Thymus (tissue), 14 donors: Measurements from ENCODE around the gene SEC23A. TPM values are rescaled to one million over a fixed set of nuclear protein-coding genes. Genes with fewer than 3 reads are reported as not detected.
"Not testable (repeated sequence)": the region's sequence is repeated elsewhere in the genome, so short reads cannot be mapped to it uniquely, and the experiment has no call there.

Source experiments
- DNase-seq, 9 donors: peaks; one replicate each; pipeline ENCODE4 v3.0.0-alpha.2; 2013; ENCODE audit warnings: low spot score in 9 of 9, low read depth in 6 of 9, missing footprints in 1 of 9
- H3K27ac ChIP-seq, 2 donors: one replicate each; pipeline ENCODE4 v1.5.1; 2013; ENCODE audit warnings: control low read depth in 1 of 2, low read depth in 1 of 2, low read length in 1 of 2, mild to moderate bottlenecking in 1 of 2, moderate library complexity in 1 of 2
- H3K27me3 ChIP-seq, 2 donors: one replicate each; pipeline ENCODE4 v1.5.1; 2013; ENCODE audit warnings: low read length in 1 of 2; ENCODE audit not compliant: control insufficient read depth in 2 of 2, insufficient read depth in 1 of 2
- H3K36me3 ChIP-seq, 2 donors: one replicate each; pipeline ENCODE4 v1.5.1; 2013; ENCODE audit warnings: low read length in 1 of 2, mild to moderate bottlenecking in 1 of 2, moderate library complexity in 1 of 2; ENCODE audit not compliant: control insufficient read depth in 2 of 2, insufficient read depth in 2 of 2
- H3K4me1 ChIP-seq, 2 donors: one replicate each; pipeline ENCODE4 v1.5.1; 2013; ENCODE audit warnings: low read length in 2 of 2; ENCODE audit not compliant: control insufficient read depth in 2 of 2, insufficient read depth in 2 of 2
- H3K4me3 ChIP-seq, 2 donors: one replicate each; pipeline ENCODE4 v1.5.1; 2013; ENCODE audit warnings: low read length in 2 of 2, control low read depth in 1 of 2, mild to moderate bottlenecking in 1 of 2
- H3K9me3 ChIP-seq, 2 donors: one replicate each; pipeline ENCODE4 v1.5.1; 2013; ENCODE audit warnings: low read length in 1 of 2, mild to moderate bottlenecking in 1 of 2; ENCODE audit not compliant: control insufficient read depth in 2 of 2, insufficient read depth in 1 of 2
- WGBS: extraction: QIAGEN DNeasy Blood & Tissue Kit; methylation state at CpG from one replicate; pipeline ENCODE4 v1.1.7; 2013; 5-methylcytosine and 5-hydroxymethylcytosine counted together
- long read RNA-seq, 10 donors: transcript quantifications; one replicate each; lab custom pipeline, GENCODE V29; 2026
- polyA plus RNA-seq: library from polyadenylated mRNA; stranded (reverse); fragments of 200-250 nt; gene quantifications from one replicate; pipeline ENCODE4 v1.2.3, GENCODE V29; 2013
- total RNA-seq: library from RNA; stranded (reverse); fragments of 120-200 nt; gene quantifications from one replicate; pipeline ENCODE4 v1.2.4, GENCODE V29; 2013
- donor health status: healthy.

SEC23A gene
- total RNA-seq = 47.3 TPM
- polyA plus RNA-seq = 20.9 TPM
- long read RNA-seq, donor 1, full-length matches to known transcripts = 2 of 2 reads
- long read RNA-seq, donor 1, partial matches to known transcripts = 0 of 2 reads
- long read RNA-seq, donor 1, other reads (novel, unspliced or antisense) = 0 of 2 reads
- long read RNA-seq, donor 2 = 0 reads
- long read RNA-seq, donor 3, full-length matches to known transcripts = 7 of 833 reads
- long read RNA-seq, donor 3, partial matches to known transcripts = 602 of 833 reads
- long read RNA-seq, donor 3, other reads (novel, unspliced or antisense) = 224 of 833 reads
- long read RNA-seq, donor 4, full-length matches to known transcripts = 5 of 5 reads
- long read RNA-seq, donor 4, partial matches to known transcripts = 0 of 5 reads
- long read RNA-seq, donor 4, other reads (novel, unspliced or antisense) = 0 of 5 reads
- long read RNA-seq, donor 5, full-length matches to known transcripts = 9 of 985 reads
- long read RNA-seq, donor 5, partial matches to known transcripts = 957 of 985 reads
- long read RNA-seq, donor 5, other reads (novel, unspliced or antisense) = 19 of 985 reads
- long read RNA-seq, donor 6, full-length matches to known transcripts = 8 of 306 reads
- long read RNA-seq, donor 6, partial matches to known transcripts = 298 of 306 reads
- long read RNA-seq, donor 6, other reads (novel, unspliced or antisense) = 0 of 306 reads
- long read RNA-seq, donor 7, full-length matches to known transcripts = 9 of 9 reads
- long read RNA-seq, donor 7, partial matches to known transcripts = 0 of 9 reads
- long read RNA-seq, donor 7, other reads (novel, unspliced or antisense) = 0 of 9 reads
- long read RNA-seq, donor 8, full-length matches to known transcripts = 5 of 5 reads
- long read RNA-seq, donor 8, partial matches to known transcripts = 0 of 5 reads
- long read RNA-seq, donor 8, other reads (novel, unspliced or antisense) = 0 of 5 reads
- long read RNA-seq, donor 9, full-length matches to known transcripts = 7 of 443 reads
- long read RNA-seq, donor 9, partial matches to known transcripts = 291 of 443 reads
- long read RNA-seq, donor 9, other reads (novel, unspliced or antisense) = 145 of 443 reads
- long read RNA-seq, donor 10, full-length matches to known transcripts = 5 of 5 reads
- long read RNA-seq, donor 10, partial matches to known transcripts = 0 of 5 reads
- long read RNA-seq, donor 10, other reads (novel, unspliced or antisense) = 0 of 5 reads

GRCh38 chr14:39102969-39103957 is at the start of gene SEC23A:
Gene SEC23A (minus strand): TSS chr14:39103235. CDS start chr14:39096118, 7,117 bp downstream.
- under 1% methylated on average over 58 of the region's 58 CpGs for WGBS
- peak within 1 kb of the TSS; percentile 83 to 96 for H3K27ac ChIP-seq
- no peaks in the 10 kb centered on the region for H3K36me3 ChIP-seq
- peaks cover 5% of the 10 kb centered on the region in 2 donors for H3K4me1 ChIP-seq
- no peaks in the 10 kb centered on the region for H3K9me3 ChIP-seq
- H3K4me3 ChIP-seq = peak within 1 kb of the TSS; percentile 98
- DNase-seq = peak in 6 of 9 donors; percentile 49 to 83 (median 71)
- H3K27me3 ChIP-seq = no peaks in the 10 kb centered on the region

GRCh38 chr14:39145266-39145966 is 42.4 kb upstream of the SEC23A start:
- Histone ChIP-seq H3K9me3 (peaks cover 0 to 13% of the 10 kb centered on the region in 2 donors), H3K4me1 (no peaks in the 10 kb centered on the region), H3K27me3 (no peaks in the 10 kb centered on the region), H3K4me3 (no peak overlapping the region), H3K36me3 (peaks cover 3 to 12% of the 10 kb centered on the region in 2 donors), H3K27ac (no peak overlapping the region)
- DNase-seq = no peak
- 88% methylated on average over 7 of the region's 7 CpGs for WGBS

- WGBS = 91% methylated on average over 2 of the region's 2 CpGs
- not testable (repeated sequence) for H3K4me3 ChIP-seq, H3K27me3 ChIP-seq, H3K27ac ChIP-seq, DNase-seq, H3K4me1 ChIP-seq
- Histone ChIP-seq H3K9me3 (peaks cover 0 to 13% of the 10 kb centered on the region in 2 donors), H3K36me3 (peaks cover 7 to 10% of the 10 kb centered on the region in 2 donors)
Measured at GRCh38 chr14:39143226-39143625, 40.2 kb upstream of the SEC23A start.

- not testable (repeated sequence) for H3K4me3 ChIP-seq, DNase-seq, H3K27me3 ChIP-seq, H3K27ac ChIP-seq, H3K4me1 ChIP-seq
- Histone ChIP-seq H3K36me3 (peaks cover 7 to 18% of the 10 kb centered on the region in 2 donors), H3K9me3 (peaks cover 0 to 13% of the 10 kb centered on the region in 2 donors)
- 88% methylated on average over 1 of the region's 1 CpG for WGBS
Measured at GRCh38 chr14:39141623-39142022, 38.6 kb upstream of the SEC23A start.

- no peak for DNase-seq
- Histone ChIP-seq H3K27ac (no peak overlapping the region), H3K27me3 (no peaks in the 10 kb centered on the region), H3K4me1 (no peaks in the 10 kb centered on the region), H3K4me3 (no peak overlapping the region), H3K9me3 (peaks cover 0 to 13% of the 10 kb centered on the region in 2 donors), H3K36me3 (peaks cover 7 to 18% of the 10 kb centered on the region in 2 donors)
- 99% methylated on average over 3 of the region's 3 CpGs for WGBS
Measured at GRCh38 chr14:39140170-39140569, 37.1 kb upstream of the SEC23A start.

GRCh38 chr14:39138440-39138839 is 35.4 kb upstream of the SEC23A start:
- DNase-seq = no peak

GRCh38 chr14:39137835-39138234 is 34.8 kb upstream of the SEC23A start:
- DNase-seq = not testable (repeated sequence)
- H3K9me3 ChIP-seq = peaks cover 0 to 13% of the 10 kb centered on the region in 2 donors

More at GRCh38 chr14:39138440-39138839, 35.4 kb upstream of the SEC23A start:
- Histone ChIP-seq H3K4me1 (no peaks in the 10 kb centered on the region), H3K4me3 (no peak overlapping the region), H3K9me3 (peaks cover 0 to 13% of the 10 kb centered on the region in 2 donors), H3K27ac (no peak overlapping the region), H3K36me3 (peaks cover 7 to 28% of the 10 kb centered on the region in 2 donors), H3K27me3 (no peaks in the 10 kb centered on the region)
- 99% methylated on average over 1 of the region's 1 CpG for WGBS

More at GRCh38 chr14:39137835-39138234, 34.8 kb upstream of the SEC23A start:
- H3K36me3 ChIP-seq = peaks cover 7 to 28% of the 10 kb centered on the region in 2 donors
- H3K27ac ChIP-seq, H3K4me3 ChIP-seq, H3K4me1 ChIP-seq, H3K27me3 ChIP-seq: not testable (repeated sequence)
- WGBS = 97% methylated on average over 8 of the region's 8 CpGs
